ENCODE data around the gene RXFP3. TPM values are rescaled to one million over a fixed set of nuclear protein-coding genes. Genes with fewer than 3 reads are reported as not detected.

Gene RXFP3
- total and polyA plus RNA-seq, 10 donors = not detected

GRCh38 chr5:33937707-33938506 lies 1.7 kb downstream of the RXFP3 start:
- H3K27ac ChIP-seq = no peak overlapping the region
- H3K4me1 ChIP-seq = peaks cover 0 to 20% (median 11%) of the 10 kb centered on the region in 6 donors
- H3K36me3 ChIP-seq = no peaks in the 10 kb centered on the region
- no peak overlapping the region for H3K4me3 ChIP-seq
- H3K27me3 ChIP-seq (replicated peaks in 1 of 7) = peaks cover 0 to 80% (median 40%) of the 10 kb centered on the region in 7 donors
- intact Hi-C loops (cut with DNase I; ENCODE audit: low total_unique reads) = no loop called here
- H3K9me3 ChIP-seq = no peaks in the 10 kb centered on the region
- DNase-seq = no peak
- no peak for TF ChIP-seq CTCF (IDR thresholded peaks at IDR 0.05 in 8 of 11, conservative IDR thresholded peaks at IDR 0.05 in 3 of 11)
- TF ChIP-seq POLR2A (IDR thresholded peaks at IDR 0.05) = no peak
- TF ChIP-seq POLR2AphosphoS5 (IDR thresholded peaks at IDR 0.05) = no peak
- 25 to 58% (median 34%) methylated on average over 18 to 54 of the region's 54 CpGs for WGBS, 5 donors

- no peaks in the 10 kb centered on the region for H3K36me3 ChIP-seq
- intact Hi-C loops (cut with DNase I; ENCODE audit: low total_unique reads) = no loop called here
- WGBS, 5 donors = 19 to 61% (median 30%) methylated on average over 14 of the region's 14 CpGs
- H3K4me1 ChIP-seq = peaks cover 0 to 20% (median 11%) of the 10 kb centered on the region in 6 donors
- H3K27me3 ChIP-seq (replicated peaks in 1 of 7) = peaks cover 0 to 84% (median 40%) of the 10 kb centered on the region in 7 donors
- no peak for DNase-seq
- no peak overlapping the region for H3K27ac ChIP-seq
- TF ChIP-seq CTCF (IDR thresholded peaks at IDR 0.05 in 8 of 11, conservative IDR thresholded peaks at IDR 0.05 in 3 of 11) = no peak
- no peak for TF ChIP-seq POLR2A (IDR thresholded peaks at IDR 0.05)
- TF ChIP-seq POLR2AphosphoS5 (IDR thresholded peaks at IDR 0.05) = no peak
- H3K9me3 ChIP-seq = no peaks in the 10 kb centered on the region
- no peak overlapping the region for H3K4me3 ChIP-seq
Observed at GRCh38 chr5:33938507-33938796, 2.3 kb downstream of the RXFP3 start.

- DNase-seq = no peak
Observed at GRCh38 chr5:33938881-33939280, 2.7 kb downstream of the RXFP3 start.

More at GRCh38 chr5:33938881-33939280, 2.7 kb downstream of the RXFP3 start:
- peaks cover 0 to 84% (median 40%) of the 10 kb centered on the region in 7 donors for H3K27me3 ChIP-seq (replicated peaks in 1 of 7)
- no peaks in the 10 kb centered on the region for H3K36me3 ChIP-seq
- no peak overlapping the region for H3K27ac ChIP-seq
- H3K4me3 ChIP-seq = no peak overlapping the region
- H3K4me1 ChIP-seq = peaks cover 0 to 20% (median 11%) of the 10 kb centered on the region in 6 donors
- intact Hi-C loops (cut with DNase I; ENCODE audit: low total_unique reads) = no loop called here
- H3K9me3 ChIP-seq = no peaks in the 10 kb centered on the region
- 13 to 53% (median 28%) methylated on average over 15 of the region's 15 CpGs for WGBS, 5 donors
- no peak for TF ChIP-seq POLR2A (IDR thresholded peaks at IDR 0.05)
- TF ChIP-seq CTCF (IDR thresholded peaks at IDR 0.05 in 8 of 11, conservative IDR thresholded peaks at IDR 0.05 in 3 of 11) = no peak
- TF ChIP-seq POLR2AphosphoS5 (IDR thresholded peaks at IDR 0.05) = no peak
